Measurements from ENCODE around the gene RHOXF1.
"Not testable (repeated sequence)": the region's sequence is repeated elsewhere in the genome, so short reads cannot be mapped to it uniquely, and the experiment has no call there.

RHOXF1 gene

GRCh38 chrX:120085553-120086185 is 30.0 kb downstream of the RHOXF1 start:
- not testable (repeated sequence) for DNase-seq

- DNase-seq, result not testable (repeated sequence)
Measured at GRCh38 chrX:120077590-120077989, 38.1 kb downstream of the RHOXF1 start, which contains the start of gene RHOXF2B. Gene RHOXF2B (minus strand): TSS chrX:120077690. CDS start chrX:120077552, 138 bp downstream.

GRCh38 chrX:120066169-120066568 is 49.5 kb downstream of the RHOXF1 start:
- DNase-seq, result not testable (repeated sequence)

All from CD4-positive, alpha-beta T cell treated with Interferon alpha-2 for 1 hour (primary cell).